SK-N-SH (cell line): ENCODE results near the gene IQGAP1.

Source experiments
- CHD2 ChIP-seq: fragments of 150-350 bp; IDR thresholded peaks from 2 replicates; pipeline ENCODE4 v1.6.1; 2018; ENCODE audit warnings: low read length; ENCODE audit not compliant: partially characterized antibody
- CTCF ChIP-seq: fragments of 200-600 bp; sonication (generic); IDR thresholded peaks from 2 replicates; pipeline ENCODE4 v1.6.1; 2017; ENCODE audit warnings: antibody characterized with exemption, mild to moderate bottlenecking, moderate library complexity
- ELF1 ChIP-seq: IDR thresholded peaks from 2 replicates; pipeline ENCODE4 v1.4.0; 2012
- EZH2phosphoT487 ChIP-seq: fragments of 200-600 bp; sonication (generic); IDR thresholded peaks from 2 replicates; pipeline ENCODE4 v1.6.1; 2017; ENCODE audit warnings: low read depth, mixed run types, mild to moderate bottlenecking, antibody characterized with exemption, moderate library complexity, borderline replicate concordance
- GABPA ChIP-seq: IDR thresholded peaks from 2 replicates; pipeline ENCODE4 v1.4.0; 2012; ENCODE audit warnings: low read depth, mild to moderate bottlenecking
- RCOR1 ChIP-seq: fragments of 150-350 bp; IDR thresholded peaks from 2 replicates; pipeline ENCODE4 v1.6.1; 2017; ENCODE audit warnings: antibody characterized with exemption, low read length
- REST ChIP-seq: IDR thresholded peaks from 2 replicates; pipeline ENCODE4 v1.6.1; 2012; ENCODE audit warnings: mild to moderate bottlenecking, low read depth, low read length, moderate library complexity
- RFX5 ChIP-seq: IDR thresholded peaks from 2 replicates; pipeline ENCODE4 v1.6.1; 2012; ENCODE audit warnings: mild to moderate bottlenecking, improper control_type of control experiment, low read length
- RXRA ChIP-seq: IDR thresholded peaks from 2 replicates; pipeline ENCODE4 v1.4.0; 2012; ENCODE audit warnings: low read depth, mild to moderate bottlenecking, borderline replicate concordance
- TCF12 ChIP-seq: IDR thresholded peaks from 2 replicates; pipeline ENCODE4 v1.4.0; 2012
- USF1 ChIP-seq: IDR thresholded peaks from 2 replicates; pipeline ENCODE4 v1.4.0; 2012; ENCODE audit warnings: low read depth, borderline replicate concordance
- YY1 ChIP-seq: IDR thresholded peaks from 2 replicates; pipeline ENCODE4 v1.4.0; 2012; ENCODE audit warnings: low read depth, mild to moderate bottlenecking

GRCh38 chr15:90531147-90531546 lies 143.1 kb downstream of the IQGAP1 start:
- TF ChIP-seq EZH2phosphoT487 (no peak), REST (no peak), YY1 (no peak), RXRA (no peak), CTCF (no peak), USF1 (no peak), ELF1 (no peak), GABPA (no peak), TCF12 (no peak), CHD2 (no peak), RCOR1 (no peak), RFX5 (no peak)
